Stomach (tissue), 4 donors: ENCODE data around the gene COG7.

ENCODE experiments used
- CTCF ChIP-seq, 7 experiments: fragments of 450-650 bp in 4 of 7; fragments of 200-600 bp in 3 of 7; sonication (generic) in 3 of 7; IDR thresholded peaks; one replicate each; pipeline ENCODE4 v1.5.1; 2016 to 2019; ENCODE audit warnings: antibody characterized with exemption in 7 of 7, control low read depth in 2 of 7, mild to moderate bottlenecking in 1 of 7
- POLR2A ChIP-seq, 4 donors: fragments of 450-650 bp; IDR thresholded peaks; one replicate each; pipeline ENCODE4 v1.6.1; 2016; ENCODE audit warnings: antibody characterized with exemption in 4 of 4, control low read depth in 2 of 4, mild to moderate bottlenecking in 1 of 4, moderate library complexity in 1 of 4
- POLR2AphosphoS5 ChIP-seq, 3 donors: sonication (generic); formaldehyde crosslinking; IDR thresholded peaks; one replicate each; pipeline ENCODE4 v1.6.1; 2016; ENCODE audit warnings: antibody characterized with exemption in 3 of 3

GRCh38 chr16:23500212-23500861 is 47.3 kb upstream of the COG7 start:
- TF ChIP-seq POLR2AphosphoS5 (IDR thresholded peaks at IDR 0.05) (no peak), CTCF (IDR thresholded peaks at IDR 0.05) (no peak), POLR2A (IDR thresholded peaks at IDR 0.05) (no peak)
